Activated T-helper 2 cell treated with anti-CD3 and anti-CD28 coated beads, Interferon-gamma antibody, Interleukin-2, Interleukin-4, amounts not matched to agents 10 μg/mL and 5 μg/mL and 100 μg/mL, durations not matched to agents 14 hours and 24 hours and 36 hours (primary cell): ENCODE data around the gene METTL26. TPM values are rescaled to one million over a fixed set of nuclear protein-coding genes. Genes with fewer than 3 reads are reported as not detected.
"Not testable (repeated sequence)": the region's sequence is repeated elsewhere in the genome, so short reads cannot be mapped to it uniquely, and the experiment has no call there.

Experiments
- DNase-seq: peaks from one replicate; pipeline ENCODE4 v3.0.0; 2021; ENCODE audit warnings: low spot score
- H3K27ac Mint-ChIP-seq: one replicate; pipeline ENCODE4 v1.8.0; 2021; ENCODE audit warnings: mixed read lengths
- H3K27me3 Mint-ChIP-seq: one replicate; pipeline ENCODE4 v1.8.0; 2021; ENCODE audit warnings: low read depth, mixed read lengths
- H3K36me3 Mint-ChIP-seq: one replicate; pipeline ENCODE4 v1.8.0; 2021; ENCODE audit warnings: low read depth, mixed read lengths
- H3K4me1 Mint-ChIP-seq: one replicate; pipeline ENCODE4 v1.8.0; 2021; ENCODE audit warnings: low read depth, mixed read lengths
- H3K4me3 Mint-ChIP-seq: one replicate; pipeline ENCODE4 v1.8.0; 2021; ENCODE audit warnings: low read depth, mild to moderate bottlenecking, moderate library complexity, mixed read lengths
- H3K9me3 Mint-ChIP-seq: one replicate; pipeline ENCODE4 v1.8.0; 2021; ENCODE audit warnings: mixed read lengths
- intact Hi-C: fragments of 100-400 bp; cut with micrococcal nuclease; formaldehyde crosslinking; loops from one replicate; pipeline ENCODE4 v1.15.1; 2023
- total RNA-seq: library from RNA; stranded (reverse); gene quantifications from 2 replicates; pipeline ENCODE4 v1.2.3, GENCODE V29; 2022

METTL26 gene
- total RNA-seq, 1 donor from 2014 or later: 131 TPM

GRCh38 chr16:616733-617586 is 19.1 kb downstream of the METTL26 start:
- no peaks in the 10 kb centered on the region for H3K4me1 Mint-ChIP-seq
- intact Hi-C loops: no loop called here
- no peak overlapping the region for H3K27ac Mint-ChIP-seq
- DNase-seq: no peak
- H3K27me3 Mint-ChIP-seq: no peaks in the 10 kb centered on the region
- no peak overlapping the region for H3K4me3 Mint-ChIP-seq
- H3K36me3 Mint-ChIP-seq: no peaks in the 10 kb centered on the region
- H3K9me3 Mint-ChIP-seq: no peaks in the 10 kb centered on the region

- Mint-ChIP-seq H3K9me3 (no peaks in the 10 kb centered on the region), H3K27ac (no peak overlapping the region), H3K36me3 (no peaks in the 10 kb centered on the region), H3K27me3 (no peaks in the 10 kb centered on the region), H3K4me1 (peaks cover 2% of the 10 kb centered on the region), H3K4me3 (no peak overlapping the region)
- DNase-seq: no peak
- intact Hi-C loops: no loop called here
Observed at GRCh38 chr16:615122-615521, 21.0 kb downstream of the METTL26 start.

DNA sequence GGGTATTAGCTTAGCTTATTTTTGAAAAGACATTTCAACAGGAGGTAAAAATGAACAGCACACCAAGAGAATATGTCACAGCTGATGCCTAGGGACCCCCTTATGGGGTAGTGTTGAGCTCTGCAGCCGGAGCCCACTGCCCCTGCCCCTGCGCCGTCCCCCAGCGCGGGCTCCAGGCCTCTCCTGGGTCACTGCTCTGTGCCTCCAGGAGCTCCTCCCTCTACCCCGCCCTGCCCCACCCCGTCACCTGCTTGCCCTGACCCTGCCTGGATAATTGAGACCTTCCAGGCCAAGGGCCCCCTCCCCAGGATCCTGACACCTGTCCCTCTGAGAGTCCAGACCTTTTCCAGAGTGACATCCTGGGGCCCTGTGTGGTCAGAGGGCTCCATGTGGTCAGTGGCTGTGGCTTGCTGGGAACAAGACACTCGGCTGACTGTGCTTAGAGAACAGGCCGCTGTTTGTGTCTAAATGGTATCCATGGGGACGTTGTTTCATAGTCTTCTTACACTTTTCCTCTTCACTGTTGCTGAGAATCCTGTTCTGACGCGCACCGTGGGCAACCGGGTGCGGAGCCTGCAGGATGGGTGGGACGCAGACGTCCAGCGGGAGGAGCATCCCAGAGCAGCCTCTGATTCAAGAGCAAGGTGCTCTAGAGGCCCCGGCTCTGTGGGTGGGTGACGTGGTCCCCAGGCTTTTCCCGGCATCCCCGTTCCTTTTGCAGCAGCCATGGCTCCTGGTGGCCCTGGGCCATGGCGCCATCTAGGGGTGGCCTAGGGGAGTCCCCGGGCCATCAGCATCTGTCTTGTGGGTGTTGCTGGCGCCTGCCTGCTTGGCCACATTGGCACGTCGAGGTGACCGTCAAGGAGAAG is 25.4 kb downstream of the METTL26 start:
- no peaks in the 10 kb centered on the region for H3K9me3 Mint-ChIP-seq
- peaks cover 2% of the 10 kb centered on the region for H3K4me1 Mint-ChIP-seq
- no peaks in the 10 kb centered on the region for H3K27me3 Mint-ChIP-seq
- no peaks in the 10 kb centered on the region for H3K36me3 Mint-ChIP-seq
- no peak overlapping the region for H3K4me3 Mint-ChIP-seq
- no peak for DNase-seq
- H3K27ac Mint-ChIP-seq: no peak overlapping the region
- intact Hi-C loops: no loop called here

GRCh38 chr16:609984-610383 is 26.1 kb downstream of the METTL26 start:
- no peak for DNase-seq
- intact Hi-C loops: no loop called here
- Mint-ChIP-seq H3K4me3 (no peak overlapping the region), H3K27me3 (no peaks in the 10 kb centered on the region), H3K36me3 (no peaks in the 10 kb centered on the region), H3K27ac (no peak overlapping the region), H3K9me3 (no peaks in the 10 kb centered on the region), H3K4me1 (peaks cover 2% of the 10 kb centered on the region)

- Mint-ChIP-seq H3K36me3 (no peaks in the 10 kb centered on the region), H3K9me3 (no peaks in the 10 kb centered on the region), H3K4me1 (peaks cover 2% of the 10 kb centered on the region), H3K27me3 (no peaks in the 10 kb centered on the region), H3K4me3 (no peak overlapping the region), H3K27ac (no peak overlapping the region)
- intact Hi-C loops: no loop called here
- no peak for DNase-seq
Observed at GRCh38 chr16:609316-609715, 26.8 kb downstream of the METTL26 start.

GRCh38 chr16:608019-608418 is 28.1 kb downstream of the METTL26 start:
- Mint-ChIP-seq H3K27ac (no peak overlapping the region), H3K36me3 (no peaks in the 10 kb centered on the region), H3K9me3 (no peaks in the 10 kb centered on the region), H3K27me3 (no peaks in the 10 kb centered on the region), H3K4me1 (peaks cover 2% of the 10 kb centered on the region), H3K4me3 (no peak overlapping the region)
- intact Hi-C loops: no loop called here
- no peak for DNase-seq

- peaks cover 2% of the 10 kb centered on the region for H3K4me1 Mint-ChIP-seq
- no peaks in the 10 kb centered on the region for H3K27me3 Mint-ChIP-seq
- no peaks in the 10 kb centered on the region for H3K9me3 Mint-ChIP-seq
- H3K27ac Mint-ChIP-seq: no peak overlapping the region
- DNase-seq: no peak
- no peaks in the 10 kb centered on the region for H3K36me3 Mint-ChIP-seq
- H3K4me3 Mint-ChIP-seq: no peak overlapping the region
- intact Hi-C loops: no loop called here
Observed at GRCh38 chr16:606656-607307, 29.3 kb downstream of the METTL26 start.

DNA sequence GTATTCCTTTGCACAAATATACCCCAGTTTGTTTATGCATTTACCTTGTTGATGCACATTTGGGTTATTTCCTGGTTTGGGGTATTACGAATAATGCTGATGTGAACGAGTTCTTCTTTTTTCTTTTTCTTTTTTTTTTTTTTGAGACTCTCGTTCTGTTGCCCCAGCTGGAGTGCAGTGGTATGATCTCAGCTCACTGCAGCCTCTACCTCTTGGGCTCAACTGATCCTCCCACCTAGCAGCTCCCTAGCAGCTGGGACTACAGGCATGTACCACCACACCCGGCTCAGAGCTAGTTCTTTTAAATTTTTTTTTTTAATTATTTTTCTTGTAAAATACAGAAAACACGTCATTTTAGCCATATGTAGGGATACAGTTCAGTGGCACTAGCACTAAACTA is 32.2 kb downstream of the METTL26 start:
- DNase-seq: no peak
- Mint-ChIP-seq H3K27me3 (no peaks in the 10 kb centered on the region), H3K4me3 (no peak overlapping the region), H3K27ac (no peak overlapping the region), H3K4me1 (peaks cover 1% of the 10 kb centered on the region), H3K9me3 (no peaks in the 10 kb centered on the region), H3K36me3 (no peaks in the 10 kb centered on the region)
- intact Hi-C loops: no loop called here

- Mint-ChIP-seq H3K36me3 (peaks cover 17% of the 10 kb centered on the region), H3K4me1 (peaks cover 4% of the 10 kb centered on the region), H3K4me3 (no peak overlapping the region), H3K9me3 (no peaks in the 10 kb centered on the region), H3K27ac (no peak overlapping the region), H3K27me3 (no peaks in the 10 kb centered on the region)
- no peak for DNase-seq
- intact Hi-C loops: no loop called here
Observed at GRCh38 chr16:600781-601180, 35.3 kb downstream of the METTL26 start.

- no peak overlapping the region for H3K27ac Mint-ChIP-seq
- peaks cover 4% of the 10 kb centered on the region for H3K4me1 Mint-ChIP-seq
- no peak for DNase-seq
- H3K36me3 Mint-ChIP-seq: peaks cover 17% of the 10 kb centered on the region
- intact Hi-C loops: no loop called here
- no peak overlapping the region for H3K4me3 Mint-ChIP-seq
- H3K27me3 Mint-ChIP-seq: no peaks in the 10 kb centered on the region
- no peaks in the 10 kb centered on the region for H3K9me3 Mint-ChIP-seq
Observed at GRCh38 chr16:598823-599739, 37.0 kb downstream of the METTL26 start.

GRCh38 chr16:597655-598054 is 38.5 kb downstream of the METTL26 start:
- H3K4me3 Mint-ChIP-seq, H3K27ac Mint-ChIP-seq, intact Hi-C loops, DNase-seq, H3K9me3 Mint-ChIP-seq, H3K4me1 Mint-ChIP-seq, H3K27me3 Mint-ChIP-seq: not testable (repeated sequence)
- H3K36me3 Mint-ChIP-seq: peaks cover 17% of the 10 kb centered on the region

DNA sequence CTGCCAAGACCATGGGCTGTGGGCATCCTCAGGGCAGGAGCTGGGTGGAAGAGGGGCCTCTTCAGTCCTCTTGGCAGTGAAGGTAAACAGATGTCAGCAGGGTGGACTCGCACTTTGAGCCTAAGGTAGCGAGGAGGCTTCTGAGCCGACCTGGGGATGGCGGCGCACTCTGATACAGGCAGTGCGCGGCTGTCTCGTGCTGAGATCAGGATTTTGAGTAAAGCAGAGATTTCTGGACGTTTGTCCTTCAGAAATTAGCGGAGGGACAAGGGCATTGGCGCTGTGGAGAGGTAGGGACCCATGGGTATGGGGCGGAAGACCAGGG is 39.4 kb downstream of the METTL26 start:
- DNase-seq: no peak
- H3K9me3 Mint-ChIP-seq: no peaks in the 10 kb centered on the region
- intact Hi-C loops: no loop called here
- peaks cover 9% of the 10 kb centered on the region for H3K4me1 Mint-ChIP-seq
- no peak overlapping the region for H3K27ac Mint-ChIP-seq
- H3K27me3 Mint-ChIP-seq: no peaks in the 10 kb centered on the region
- H3K4me3 Mint-ChIP-seq: no peak overlapping the region
- H3K36me3 Mint-ChIP-seq: peaks cover 17% of the 10 kb centered on the region
